ENCODE results near the gene INPP4B. TPM values are rescaled to one million over a fixed set of nuclear protein-coding genes. Genes with fewer than 3 reads are reported as not detected.

The INPP4B gene
- total and polyA plus RNA-seq, 2 donors from 2014 or later: 2.6 to 18.9 TPM

- no peaks in the 10 kb centered on the region for H3K27me3 ChIP-seq (ENCODE audit: control insufficient read depth, insufficient read depth, low read length)
- no peak for TF ChIP-seq CTCF (IDR thresholded peaks at IDR 0.05; ENCODE audit: borderline replicate concordance, extremely low read depth, insufficient read depth)
- DNase-seq (no peak), FAIRE-seq (no peak)
- intact Hi-C loops (cut with DNase I): no loop called here
- no peaks in the 10 kb centered on the region for H3K9me3 ChIP-seq (ENCODE audit: control insufficient read depth in 2 of 3, insufficient read depth in 1 of 3, low read length in 3 of 3)
- H3K4me1 ChIP-seq (ENCODE audit: control insufficient read depth in 2 of 3, insufficient read depth in 2 of 3, low read depth in 1 of 3, low read length in 3 of 3): no peaks in the 10 kb centered on the region
- H3K36me3 ChIP-seq (ENCODE audit: control insufficient read depth in 2 of 3, insufficient read depth in 3 of 3, low read length in 3 of 3): no peaks in the 10 kb centered on the region
- no peak overlapping the region for H3K9ac ChIP-seq (ENCODE audit: low read length in 3 of 3)
- no peak overlapping the region for H3K27ac ChIP-seq (ENCODE audit: low read depth in 2 of 2, low read length in 2 of 2)
- H3K4me3 ChIP-seq (ENCODE audit: low read length in 3 of 3): no peak overlapping the region
Observed at GRCh38 chr4:142414366-142414990, 431.6 kb downstream of the INPP4B start.

- Histone ChIP-seq H3K4me1 (ENCODE audit: control insufficient read depth in 2 of 3, insufficient read depth in 2 of 3, low read depth in 1 of 3, low read length in 3 of 3) (no peaks in the 10 kb centered on the region), H3K27me3 (ENCODE audit: control insufficient read depth, insufficient read depth, low read length) (no peaks in the 10 kb centered on the region), H3K27ac (ENCODE audit: low read depth in 2 of 2, low read length in 2 of 2) (no peak overlapping the region), H3K9me3 (ENCODE audit: control insufficient read depth in 2 of 3, insufficient read depth in 1 of 3, low read length in 3 of 3) (no peaks in the 10 kb centered on the region), H3K36me3 (ENCODE audit: control insufficient read depth in 2 of 3, insufficient read depth in 3 of 3, low read length in 3 of 3) (no peaks in the 10 kb centered on the region), H3K4me3 (ENCODE audit: low read length in 3 of 3) (no peak overlapping the region), H3K9ac (ENCODE audit: low read length in 3 of 3) (no peak overlapping the region)
- DNase-seq (no peak), FAIRE-seq (no peak)
- no peak for TF ChIP-seq CTCF (IDR thresholded peaks at IDR 0.05; ENCODE audit: borderline replicate concordance, extremely low read depth, insufficient read depth)
- intact Hi-C loops (cut with DNase I): no loop called here
Observed at GRCh38 chr4:142413485-142413884, 432.6 kb downstream of the INPP4B start.

DNA sequence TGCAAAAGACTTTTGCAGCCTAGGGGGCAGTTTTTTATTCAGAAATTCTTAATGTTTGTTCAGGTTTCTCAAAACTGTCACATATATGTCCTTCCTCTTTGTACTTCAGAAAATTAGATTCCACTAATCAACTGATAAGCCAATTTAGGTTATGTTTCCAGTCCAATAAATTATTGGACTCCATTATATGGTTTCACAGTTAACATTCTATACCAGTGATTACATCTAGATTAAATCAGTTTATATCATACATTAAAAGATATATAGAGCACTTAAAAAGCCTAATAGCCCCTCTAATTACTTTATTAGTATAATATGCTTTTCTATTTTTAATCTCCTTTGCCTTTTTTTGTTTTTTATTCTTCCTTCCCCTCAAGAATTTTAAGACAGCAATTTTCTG, 434.1 kb downstream of the INPP4B start:
- FAIRE-seq: no peak
- TF ChIP-seq CTCF (IDR thresholded peaks at IDR 0.05; ENCODE audit: borderline replicate concordance, extremely low read depth, insufficient read depth): no peak
- H3K4me1 ChIP-seq (ENCODE audit: control insufficient read depth in 2 of 3, insufficient read depth in 2 of 3, low read depth in 1 of 3, low read length in 3 of 3): no peaks in the 10 kb centered on the region

DNA sequence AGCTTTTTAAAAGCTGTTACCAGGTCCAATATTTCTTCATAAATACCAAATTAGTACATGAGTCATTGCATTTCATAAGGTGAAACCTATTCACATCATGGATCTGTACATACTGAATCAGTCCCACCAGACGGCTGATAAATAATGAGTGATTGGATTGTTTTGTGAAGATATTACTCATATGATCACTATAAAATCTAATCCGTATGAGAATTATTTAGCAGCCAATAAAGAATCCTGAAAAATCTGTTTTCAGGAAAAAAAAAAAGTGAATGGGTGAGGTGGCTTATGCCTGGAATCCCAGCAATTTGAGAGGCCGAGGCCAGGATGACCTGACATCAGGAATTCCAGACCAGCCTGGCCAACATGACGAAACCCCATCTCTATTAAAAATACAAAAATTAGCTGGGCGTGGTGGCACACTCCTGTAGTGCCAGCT, 438.1 kb downstream of the INPP4B start:
- no peak for TF ChIP-seq CTCF (IDR thresholded peaks at IDR 0.05; ENCODE audit: borderline replicate concordance, extremely low read depth, insufficient read depth)
- no peaks in the 10 kb centered on the region for H3K9me3 ChIP-seq (ENCODE audit: control insufficient read depth in 2 of 3, insufficient read depth in 1 of 3, low read length in 3 of 3)
- no peak for FAIRE-seq
- no peak overlapping the region for H3K9ac ChIP-seq (ENCODE audit: low read length in 3 of 3)
- H3K4me1 ChIP-seq (ENCODE audit: control insufficient read depth in 2 of 3, insufficient read depth in 2 of 3, low read depth in 1 of 3, low read length in 3 of 3): peaks cover 0 to 10% (median 4%) of the 10 kb centered on the region in 3 donors
- H3K4me3 ChIP-seq (ENCODE audit: low read length in 3 of 3): no peak overlapping the region
- no peaks in the 10 kb centered on the region for H3K36me3 ChIP-seq (ENCODE audit: control insufficient read depth in 2 of 3, insufficient read depth in 3 of 3, low read length in 3 of 3)
- intact Hi-C loops (cut with DNase I): no loop called here
- no peak overlapping the region for H3K27ac ChIP-seq (ENCODE audit: low read depth in 2 of 2, low read length in 2 of 2)
- DNase-seq: no peak
- H3K27me3 ChIP-seq (ENCODE audit: control insufficient read depth, insufficient read depth, low read length): no peaks in the 10 kb centered on the region

More for the DNA sequence above, 434.1 kb downstream of the INPP4B start:
- Histone ChIP-seq H3K27me3 (ENCODE audit: control insufficient read depth, insufficient read depth, low read length) (no peaks in the 10 kb centered on the region), H3K9me3 (ENCODE audit: control insufficient read depth in 2 of 3, insufficient read depth in 1 of 3, low read length in 3 of 3) (no peaks in the 10 kb centered on the region), H3K9ac (ENCODE audit: low read length in 3 of 3) (no peak overlapping the region), H3K27ac (ENCODE audit: low read depth in 2 of 2, low read length in 2 of 2) (no peak overlapping the region), H3K4me3 (ENCODE audit: low read length in 3 of 3) (no peak overlapping the region), H3K36me3 (ENCODE audit: control insufficient read depth in 2 of 3, insufficient read depth in 3 of 3, low read length in 3 of 3) (no peaks in the 10 kb centered on the region)
- intact Hi-C loops (cut with DNase I): no loop called here
- DNase-seq: no peak
